Pancreas (tissue), 10 donors: ENCODE measurements around the gene CORO1C. TPM values are rescaled to one million over a fixed set of nuclear protein-coding genes. Genes with fewer than 3 reads are reported as not detected.

Source experiments
- ATAC-seq, 4 donors: fragments of 200-7000 bp; cut with Tn5 transposase; one replicate each; pipeline versions ENCODE4 v1.8.0 to v1.9.1; 2020; ENCODE audit warnings: mild to moderate bottlenecking in 4 of 4, moderate library complexity in 4 of 4
- DNase-seq, 6 donors: peaks; one replicate each; pipeline ENCODE4 v3.0.0-alpha.2; 2020
- FAIRE-seq: peaks from 2 replicates; lab custom pipeline; 2012; peaks lifted over from hg19 to GRCh38; lab: Jason Lieb, UNC
- H3K27ac ChIP-seq, 4 donors: fragments of 200-600 bp; sonication (generic); 1 replicate in 3 of 4; 2 replicates in 1 of 4; pipeline versions ENCODE4 v1.5.0 to v1.8.0; 2020
- H3K27me3 ChIP-seq, 4 donors: fragments of 200-600 bp; one replicate each; pipeline ENCODE4 v1.8.0; 2021
- H3K36me3 ChIP-seq, 3 donors: fragments of 200-600 bp; sonication (generic) in 1 of 3; one replicate each; pipeline versions ENCODE4 v1.5.0 to v1.8.0; 2020 to 2021
- H3K4me1 ChIP-seq, 3 donors: fragments of 200-600 bp; one replicate each; pipeline ENCODE4 v1.8.0; 2021
- H3K4me3 ChIP-seq, 4 donors: fragments of 200-600 bp; sonication (generic) in 2 of 4; one replicate each; pipeline versions ENCODE4 v1.5.0 to v1.8.0; 2020 to 2021
- H3K9me3 ChIP-seq, 4 donors: fragments of 200-600 bp; one replicate each; pipeline ENCODE4 v1.8.0; 2021
- WGBS, 2 donors: extraction: QIAGEN DNeasy Blood & Tissue Kit; methylation state at CpG; one replicate each; pipeline ENCODE4 v1.1.7; 2013; 5-methylcytosine and 5-hydroxymethylcytosine counted together
- intact Hi-C, 3 donors: fragments of 100-400 bp; cut with DNase I; formaldehyde crosslinking; loops; one replicate each; pipeline versions ENCODE4 v1.11.1 to v1.14.2; 2022
- polyA plus RNA-seq, 2 donors: library from polyadenylated mRNA; stranded (reverse); fragments of 200-250 nt; gene quantifications; one replicate each; pipeline ENCODE4 v1.2.3, GENCODE V29; 2013
- total RNA-seq, 6 donors: library from RNA; stranded (reverse); fragmentation: NEBNext Ultra II Directional in 4 of 6; extraction: Animal tissue kit (Norgen Biotek cat#: 25700) in 4 of 6; gene quantifications; one replicate each; pipeline versions ENCODE4 v1.2.1 to v1.2.4, GENCODE V29; 2021 to 2023
- TF ChIP-seq, protein P1 (sequence below), 4 donors: fragments of 200-600 bp; sonication (generic) in 3 of 4; IDR thresholded peaks; one replicate each; pipeline versions ENCODE4 v1.5.0 to v1.8.0; 2021; ENCODE audit warnings: antibody characterized with exemption in 4 of 4
- donor health status: healthy with polysubstance abuse.
- donor health status: DM: no; HTN: no; CAD: no; lungs with moderate emphysema.
- donor health status: DM: no; HTN: no; CAD: no.
- donor health status: control.
- donor health status: control.
- donor health status: Bipolar disorder and iron deficiency.
- donor health status: DM: yes; HTN: yes; CAD: no.
- donor health status: DM: no; HTN: no; CAD: no.
- donor health status: DM: no; HTN: no; CAD: no.
- donor health status: DM: yes; HTN: yes; CAD: no.

CORO1C gene
- total and polyA plus RNA-seq, 8 donors = 9.9 to 62.3 (median 15.4) TPM

DNA sequence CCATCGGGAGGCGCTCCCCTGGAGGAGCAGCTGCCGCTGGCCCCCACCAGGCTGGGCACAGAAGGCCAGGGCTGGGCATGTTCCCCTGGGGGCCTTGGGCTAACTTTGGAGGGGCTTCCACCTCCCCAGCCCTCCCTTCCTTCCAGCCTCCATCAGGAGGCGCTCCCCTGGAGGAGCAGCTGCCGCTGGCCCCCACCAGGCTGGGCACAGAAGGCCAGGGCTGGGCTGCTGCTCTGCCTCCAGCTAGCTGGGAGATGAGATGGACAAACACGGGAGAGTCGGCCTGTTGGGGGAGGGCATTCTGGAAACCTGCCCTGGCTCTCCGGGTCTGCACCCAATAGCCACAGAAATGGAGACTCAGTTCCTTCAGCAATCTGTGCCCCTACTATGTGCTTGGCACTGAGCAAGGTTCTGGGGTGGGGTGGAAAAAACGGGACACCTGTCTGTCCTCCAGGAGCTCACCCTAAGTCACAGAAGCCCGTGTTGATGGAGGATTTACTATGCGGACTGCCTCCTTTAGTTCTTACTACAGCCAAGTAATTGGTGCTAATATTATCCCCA is 39.0 kb upstream of the CORO1C start:
- no peak for DNase-seq
- no peak overlapping the region for H3K27ac ChIP-seq

DNA sequence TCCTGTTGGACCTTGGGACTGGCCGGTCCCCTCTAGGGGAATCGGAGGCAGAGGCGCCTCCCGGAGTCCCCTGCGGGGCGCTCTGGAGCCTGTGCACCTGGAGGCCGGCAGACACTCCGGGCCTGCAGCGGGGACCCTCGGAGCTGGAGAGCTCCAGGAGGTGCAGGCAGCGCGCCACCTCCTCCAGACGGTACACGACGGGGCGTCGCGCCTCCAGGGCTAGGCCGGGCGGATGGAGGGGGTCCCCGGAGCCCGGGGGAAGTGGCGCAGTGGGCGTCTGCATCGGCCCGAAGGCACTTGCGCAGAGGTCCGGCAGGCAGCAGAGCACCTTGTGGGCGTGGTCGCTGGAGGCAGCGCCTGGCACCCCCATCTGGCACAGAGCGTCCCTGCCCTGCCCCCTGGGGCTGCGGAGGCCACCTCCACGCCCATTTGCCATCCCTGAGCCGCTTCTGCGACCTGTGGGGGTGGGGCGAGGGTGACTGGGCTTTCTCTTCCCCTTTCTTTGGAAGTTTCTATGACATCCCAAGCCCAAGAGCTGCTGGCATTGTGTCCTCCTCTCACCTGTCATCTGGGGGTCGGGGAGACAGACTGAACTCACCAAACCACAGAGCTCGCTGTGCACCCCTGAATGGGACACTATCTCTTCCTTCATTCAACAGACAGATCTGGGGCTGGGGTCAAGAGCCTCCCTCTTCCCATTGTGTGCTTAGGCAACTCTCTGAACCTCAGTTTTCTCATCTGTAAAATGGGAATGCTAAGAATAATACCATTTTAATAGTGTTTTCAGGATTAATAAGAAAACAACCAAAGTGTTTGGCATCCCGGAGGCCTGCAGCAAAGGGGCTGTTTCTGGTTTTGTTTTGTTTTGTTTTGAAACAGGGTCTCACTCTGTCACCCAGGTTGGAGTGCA is 37.5 kb upstream of the CORO1C start:
- intact Hi-C loops = no loop called here
- H3K36me3 ChIP-seq = no peaks in the 10 kb centered on the region
- peak overlapping the region; percentile 17 to 49 (median 44) for H3K4me3 ChIP-seq
- no peaks in the 10 kb centered on the region for H3K27me3 ChIP-seq
- H3K9me3 ChIP-seq = no peaks in the 10 kb centered on the region
- TF ChIP-seq, protein P1, sequence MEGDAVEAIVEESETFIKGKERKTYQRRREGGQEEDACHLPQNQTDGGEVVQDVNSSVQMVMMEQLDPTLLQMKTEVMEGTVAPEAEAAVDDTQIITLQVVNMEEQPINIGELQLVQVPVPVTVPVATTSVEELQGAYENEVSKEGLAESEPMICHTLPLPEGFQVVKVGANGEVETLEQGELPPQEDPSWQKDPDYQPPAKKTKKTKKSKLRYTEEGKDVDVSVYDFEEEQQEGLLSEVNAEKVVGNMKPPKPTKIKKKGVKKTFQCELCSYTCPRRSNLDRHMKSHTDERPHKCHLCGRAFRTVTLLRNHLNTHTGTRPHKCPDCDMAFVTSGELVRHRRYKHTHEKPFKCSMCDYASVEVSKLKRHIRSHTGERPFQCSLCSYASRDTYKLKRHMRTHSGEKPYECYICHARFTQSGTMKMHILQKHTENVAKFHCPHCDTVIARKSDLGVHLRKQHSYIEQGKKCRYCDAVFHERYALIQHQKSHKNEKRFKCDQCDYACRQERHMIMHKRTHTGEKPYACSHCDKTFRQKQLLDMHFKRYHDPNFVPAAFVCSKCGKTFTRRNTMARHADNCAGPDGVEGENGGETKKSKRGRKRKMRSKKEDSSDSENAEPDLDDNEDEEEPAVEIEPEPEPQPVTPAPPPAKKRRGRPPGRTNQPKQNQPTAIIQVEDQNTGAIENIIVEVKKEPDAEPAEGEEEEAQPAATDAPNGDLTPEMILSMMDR (IDR thresholded peaks at IDR 0.05) = no peak
- WGBS, 2 donors = 7% methylated on average over 30 to 40 of the region's 40 CpGs
- DNase-seq (peak; percentile 42 to 83 (median 65)), ATAC-seq (peak; percentile 83 to 95 (median 90)), FAIRE-seq (no peak)
- no peak overlapping the region for H3K27ac ChIP-seq
- peaks cover 0 to 4% (median 0%) of the 10 kb centered on the region in 3 donors for H3K4me1 ChIP-seq

More for the DNA sequence above, 39.0 kb upstream of the CORO1C start:
- H3K4me1 ChIP-seq = peaks cover 0 to 4% (median 0%) of the 10 kb centered on the region in 3 donors
- 54 to 56% methylated on average over 11 of the region's 11 CpGs for WGBS, 2 donors
- intact Hi-C loops = no loop called here
- FAIRE-seq (no peak), ATAC-seq (no peak)
- no peaks in the 10 kb centered on the region for H3K36me3 ChIP-seq
- H3K4me3 ChIP-seq = no peak overlapping the region
- TF ChIP-seq, protein P1 (IDR thresholded peaks at IDR 0.05) = no peak
- no peaks in the 10 kb centered on the region for H3K9me3 ChIP-seq
- H3K27me3 ChIP-seq = no peaks in the 10 kb centered on the region

DNA sequence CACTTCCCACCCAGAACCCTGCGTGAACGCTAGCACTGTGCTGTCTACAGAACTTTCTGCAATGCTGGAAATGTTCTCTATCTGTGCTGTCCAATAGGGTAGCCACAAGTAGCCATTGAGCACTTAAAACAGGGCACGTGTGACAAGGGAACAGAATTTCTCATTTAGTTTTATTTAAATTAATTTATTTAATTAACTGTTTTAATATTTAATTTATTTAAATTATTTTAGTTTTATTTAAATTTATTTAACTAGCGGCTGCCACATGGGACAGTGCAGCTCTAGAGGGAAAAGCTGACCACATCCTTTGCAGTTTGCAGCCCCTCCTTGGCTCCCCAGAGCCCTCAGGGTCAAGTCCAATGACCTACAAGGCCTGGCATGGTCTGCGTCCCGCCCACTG is 35.0 kb upstream of the CORO1C start:
- 93 to 95% methylated on average over 6 of the region's 6 CpGs for WGBS, 2 donors
- ATAC-seq (no peak), FAIRE-seq (no peak), DNase-seq (no peak)
- Histone ChIP-seq H3K9me3 (no peaks in the 10 kb centered on the region), H3K36me3 (no peaks in the 10 kb centered on the region), H3K4me1 (peaks cover 0 to 4% (median 0%) of the 10 kb centered on the region in 3 donors), H3K4me3 (no peak overlapping the region), H3K27me3 (no peaks in the 10 kb centered on the region), H3K27ac (no peak overlapping the region)
- TF ChIP-seq, protein P1 (IDR thresholded peaks at IDR 0.05) = no peak
- intact Hi-C loops = no loop called here

DNA sequence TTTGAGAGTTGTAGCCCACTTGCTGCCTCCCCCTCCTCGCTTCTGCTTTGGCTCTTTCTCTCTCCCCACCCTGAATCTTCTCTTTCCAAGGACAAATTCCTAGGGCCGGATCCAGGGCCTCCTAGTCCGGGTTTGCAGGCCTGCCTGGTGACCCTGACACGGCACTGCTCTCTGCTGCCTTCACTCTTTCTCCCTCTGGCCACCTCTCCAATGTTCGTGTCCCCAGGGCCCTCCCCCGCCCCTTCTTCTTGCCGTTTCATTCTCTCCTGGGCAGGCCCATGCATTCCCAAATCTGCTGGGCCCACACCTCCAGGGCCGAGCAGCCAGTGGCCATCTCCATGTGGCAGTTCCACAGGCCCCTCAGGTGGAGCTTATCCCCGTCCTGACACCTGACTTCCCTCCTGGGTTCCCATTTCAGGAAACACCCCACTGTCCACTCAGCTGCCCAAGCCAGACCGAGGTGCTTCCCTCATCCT is 34.0 kb upstream of the CORO1C start:
- intact Hi-C loops = no loop called here
- DNase-seq (no peak), FAIRE-seq (no peak), ATAC-seq (no peak)
- peaks cover 0 to 4% (median 0%) of the 10 kb centered on the region in 3 donors for H3K4me1 ChIP-seq
- TF ChIP-seq, protein P1 (IDR thresholded peaks at IDR 0.05) = no peak
- H3K27ac ChIP-seq = no peak overlapping the region
- no peaks in the 10 kb centered on the region for H3K36me3 ChIP-seq
- H3K9me3 ChIP-seq = no peaks in the 10 kb centered on the region
- H3K27me3 ChIP-seq = no peaks in the 10 kb centered on the region
- no peak overlapping the region for H3K4me3 ChIP-seq
- 57 to 62% methylated on average over 10 of the region's 10 CpGs for WGBS, 2 donors
